DMS153 (cell line): ENCODE data around the gene FJX1.
A peak's percentile ranks its signal among the peaks of the same experiment; 100 is the strongest.

Source experiments
- DNase-seq: peaks from one replicate; lab custom pipeline; 2025; lab: John Stamatoyannopoulos, UW

Gene FJX1

GRCh38 chr11:35606206-35606605 lies 12.1 kb upstream of the FJX1 start:
- DNase-seq: no peak

- DNase-seq: no peak
Measured at GRCh38 chr11:35608502-35608901, 9.8 kb upstream of the FJX1 start.

- no peak for DNase-seq
Measured at GRCh38 chr11:35609656-35610055, 8.6 kb upstream of the FJX1 start.

- no peak for DNase-seq
Measured at GRCh38 chr11:35610631-35611030, 7.6 kb upstream of the FJX1 start.

GRCh38 chr11:35611741-35612140 lies 6.5 kb upstream of the FJX1 start:
- DNase-seq: no peak

GRCh38 chr11:35614939-35615569 lies 3.2 kb upstream of the FJX1 start:
- DNase-seq: no peak

GRCh38 chr11:35615921-35616900 lies 2.0 kb upstream of the FJX1 start:
- DNase-seq: peak; percentile 73

- no peak for DNase-seq
Measured at GRCh38 chr11:35617316-35617686, 959 bp upstream of the FJX1 start.

- DNase-seq: no peak
Measured at GRCh38 chr11:35618497-35619115, 346 bp downstream of the FJX1 start.

GRCh38 chr11:35619116-35619854 lies 1.0 kb downstream of the FJX1 start:
- DNase-seq: peak; percentile 26

GRCh38 chr11:35619855-35620640 lies 1.8 kb downstream of the FJX1 start:
- no peak for DNase-seq

- no peak for DNase-seq
Measured at GRCh38 chr11:35620795-35621194, 2.5 kb downstream of the FJX1 start.

GRCh38 chr11:35621620-35622019 lies 3.4 kb downstream of the FJX1 start:
- DNase-seq: no peak

- no peak for DNase-seq
Measured at GRCh38 chr11:35622070-35622469, 3.8 kb downstream of the FJX1 start.

- DNase-seq: peak; percentile 4
Measured at GRCh38 chr11:35623621-35624168, 5.4 kb downstream of the FJX1 start.

- DNase-seq: no peak
Measured at GRCh38 chr11:35624316-35624715, 6.1 kb downstream of the FJX1 start.

GRCh38 chr11:35624781-35625180 lies 6.5 kb downstream of the FJX1 start:
- DNase-seq: no peak

GRCh38 chr11:35626501-35626900 lies 8.2 kb downstream of the FJX1 start:
- no peak for DNase-seq

GRCh38 chr11:35629511-35629910 lies 11.3 kb downstream of the FJX1 start:
- DNase-seq: no peak

- DNase-seq: no peak
Measured at GRCh38 chr11:35629914-35630313, 11.7 kb downstream of the FJX1 start.

- no peak for DNase-seq
Measured at GRCh38 chr11:35631891-35632290, 13.6 kb downstream of the FJX1 start.
